GM12891 (cell line): Measurements from ENCODE around the gene EIF3CL. TPM values are rescaled to one million over a fixed set of nuclear protein-coding genes. Genes with fewer than 3 reads are reported as not detected.
A peak's percentile ranks its signal among the peaks of the same experiment; 100 is the strongest.
"Not testable (repeated sequence)": the region's sequence is repeated elsewhere in the genome, so short reads cannot be mapped to it uniquely, and the experiment has no call there.

ENCODE experiments used
- DNase-seq: peaks from one replicate; pipeline ENCODE4 v3.0.0; 2011; ENCODE audit warnings: low spot score; ENCODE audit not compliant: insufficient read length
- FAIRE-seq: peaks from 2 replicates; lab custom pipeline; 2011; peaks lifted over from hg19 to GRCh38; lab: Jason Lieb, UNC
- polyA plus RNA-seq: library from polyadenylated mRNA; unstranded; fragments of >200 nt; gene quantifications from one replicate; pipeline ENCODE4 v1.2.1, GENCODE V29; 2012; ENCODE audit warnings: low read depth, missing spikeins, inconsistent platforms; ENCODE audit not compliant: missing spikeins

Gene EIF3CL, protein sequence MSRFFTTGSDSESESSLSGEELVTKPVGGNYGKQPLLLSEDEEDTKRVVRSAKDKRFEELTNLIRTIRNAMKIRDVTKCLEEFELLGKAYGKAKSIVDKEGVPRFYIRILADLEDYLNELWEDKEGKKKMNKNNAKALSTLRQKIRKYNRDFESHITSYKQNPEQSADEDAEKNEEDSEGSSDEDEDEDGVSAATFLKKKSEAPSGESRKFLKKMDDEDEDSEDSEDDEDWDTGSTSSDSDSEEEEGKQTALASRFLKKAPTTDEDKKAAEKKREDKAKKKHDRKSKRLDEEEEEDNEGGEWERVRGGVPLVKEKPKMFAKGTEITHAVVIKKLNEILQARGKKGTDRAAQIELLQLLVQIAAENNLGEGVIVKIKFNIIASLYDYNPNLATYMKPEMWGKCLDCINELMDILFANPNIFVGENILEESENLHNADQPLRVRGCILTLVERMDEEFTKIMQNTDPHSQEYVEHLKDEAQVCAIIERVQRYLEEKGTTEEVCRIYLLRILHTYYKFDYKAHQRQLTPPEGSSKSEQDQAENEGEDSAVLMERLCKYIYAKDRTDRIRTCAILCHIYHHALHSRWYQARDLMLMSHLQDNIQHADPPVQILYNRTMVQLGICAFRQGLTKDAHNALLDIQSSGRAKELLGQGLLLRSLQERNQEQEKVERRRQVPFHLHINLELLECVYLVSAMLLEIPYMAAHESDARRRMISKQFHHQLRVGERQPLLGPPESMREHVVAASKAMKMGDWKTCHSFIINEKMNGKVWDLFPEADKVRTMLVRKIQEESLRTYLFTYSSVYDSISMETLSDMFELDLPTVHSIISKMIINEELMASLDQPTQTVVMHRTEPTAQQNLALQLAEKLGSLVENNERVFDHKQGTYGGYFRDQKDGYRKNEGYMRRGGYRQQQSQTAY
- polyA plus RNA-seq, result 59.9 TPM

- not testable (repeated sequence) for DNase-seq
- FAIRE-seq, result peak; percentile 97
These were observed at the start of gene EIF3CL for GRCh38 chr16:28403220-28404072. Gene EIF3CL, minus strand, starts transcription at chr16:28403841. Its CDS starts 223 bp downstream, at chr16:28403618.

- DNase-seq, FAIRE-seq: not testable (repeated sequence)
These were observed 43.4 kb upstream of the EIF3CL start for GRCh38 chr16:28447081-28447480.

DNA sequence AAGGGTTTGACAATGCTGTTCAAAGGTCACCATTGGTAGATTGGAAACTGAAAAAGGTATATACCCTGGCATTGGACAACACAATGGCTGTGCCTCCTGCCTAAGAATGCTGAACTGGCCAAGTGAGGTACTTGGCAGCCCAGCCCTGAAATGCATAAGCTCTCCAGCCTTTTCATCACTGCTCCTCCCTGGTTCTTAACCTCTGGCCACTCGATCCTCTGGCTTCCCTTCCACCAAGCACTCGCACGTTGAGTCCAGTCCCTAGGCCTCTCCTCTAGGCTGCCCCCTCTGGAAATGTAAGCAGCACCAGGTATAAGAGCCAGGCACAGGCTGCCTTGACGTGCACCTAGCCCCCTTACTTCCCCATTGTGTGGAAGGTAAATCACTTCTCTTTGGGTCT lies 42.7 kb upstream of the EIF3CL start:
- not testable (repeated sequence) for DNase-seq, FAIRE-seq

- not testable (repeated sequence) for DNase-seq, FAIRE-seq
These were observed 40.3 kb upstream of the EIF3CL start for GRCh38 chr16:28443943-28444342.

GRCh38 chr16:28438899-28439298 lies 35.3 kb upstream of the EIF3CL start:
- not testable (repeated sequence) for FAIRE-seq, DNase-seq

DNA sequence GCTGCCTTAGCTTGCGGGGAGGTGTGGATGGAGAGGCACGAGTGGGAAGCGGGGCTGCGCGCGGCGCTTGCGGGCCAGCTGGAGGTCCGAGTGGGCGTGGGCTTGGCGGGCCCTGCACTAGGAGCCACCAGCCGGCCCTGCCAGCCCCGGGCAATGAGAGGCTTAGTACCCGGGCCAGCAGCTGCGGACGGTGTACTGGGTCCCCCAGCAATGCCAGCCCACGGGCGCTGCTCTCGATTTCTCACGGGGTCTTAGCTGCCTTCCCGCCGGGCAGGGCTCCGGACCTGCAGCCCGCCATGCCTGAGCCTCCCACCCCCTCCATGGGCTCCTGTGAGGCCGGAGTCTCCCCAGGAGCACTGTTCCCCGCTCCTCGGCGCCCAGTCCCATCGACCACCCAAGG lies 31.7 kb upstream of the EIF3CL start:
- FAIRE-seq, DNase-seq: not testable (repeated sequence)

- not testable (repeated sequence) for DNase-seq
- peak; percentile 26 for FAIRE-seq
These were observed 22.5 kb upstream of the EIF3CL start for GRCh38 chr16:28426060-28426680.

- not testable (repeated sequence) for FAIRE-seq, DNase-seq
These were observed 17.6 kb upstream of the EIF3CL start for GRCh38 chr16:28421071-28421750.

DNA sequence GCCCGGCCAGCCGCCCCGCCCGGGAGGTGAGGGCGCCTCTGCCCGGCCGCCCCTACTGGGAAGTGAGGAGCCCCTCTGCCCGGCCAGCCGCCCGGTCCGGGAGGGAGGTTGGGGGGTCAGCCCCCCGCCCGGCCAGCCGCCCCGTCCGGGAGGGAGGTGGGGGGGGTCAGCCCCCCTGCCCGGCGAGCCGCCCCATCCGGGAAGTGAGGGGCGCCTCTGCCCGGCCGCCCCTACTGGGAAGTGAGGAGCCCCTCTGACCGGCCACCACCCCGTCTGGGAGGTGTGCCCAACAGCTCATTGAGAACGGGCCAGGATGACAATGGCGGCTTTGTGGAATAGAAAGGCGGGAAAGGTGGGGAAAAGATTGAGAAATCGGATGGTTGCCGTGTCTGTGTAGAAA lies 13.4 kb upstream of the EIF3CL start:
- not testable (repeated sequence) for FAIRE-seq, DNase-seq

DNA sequence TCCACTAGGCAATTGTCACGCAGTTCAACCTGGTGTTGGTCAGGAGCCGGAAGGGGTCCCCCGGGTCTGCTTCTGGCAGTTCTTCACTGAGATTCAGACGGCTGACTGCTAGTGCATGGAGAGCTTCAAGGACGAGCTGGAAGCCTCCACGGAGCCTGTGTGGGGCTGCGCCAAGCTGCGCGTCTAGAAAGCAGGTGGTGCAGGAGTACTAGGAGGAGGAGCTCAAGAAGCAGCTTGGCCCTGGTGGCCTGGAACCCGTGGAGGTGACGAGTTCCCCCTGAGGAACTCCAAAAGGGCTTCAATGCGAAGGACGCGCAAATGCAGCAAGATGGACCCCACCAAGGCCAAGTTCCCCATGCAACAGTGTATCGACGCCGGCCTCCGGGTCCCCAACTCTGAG lies 10.9 kb upstream of the EIF3CL start:
- not testable (repeated sequence) for FAIRE-seq, DNase-seq

- not testable (repeated sequence) for DNase-seq
- FAIRE-seq, result peak; percentile 28
These were observed 9.9 kb upstream of the EIF3CL start for GRCh38 chr16:28413585-28413984.

DNA sequence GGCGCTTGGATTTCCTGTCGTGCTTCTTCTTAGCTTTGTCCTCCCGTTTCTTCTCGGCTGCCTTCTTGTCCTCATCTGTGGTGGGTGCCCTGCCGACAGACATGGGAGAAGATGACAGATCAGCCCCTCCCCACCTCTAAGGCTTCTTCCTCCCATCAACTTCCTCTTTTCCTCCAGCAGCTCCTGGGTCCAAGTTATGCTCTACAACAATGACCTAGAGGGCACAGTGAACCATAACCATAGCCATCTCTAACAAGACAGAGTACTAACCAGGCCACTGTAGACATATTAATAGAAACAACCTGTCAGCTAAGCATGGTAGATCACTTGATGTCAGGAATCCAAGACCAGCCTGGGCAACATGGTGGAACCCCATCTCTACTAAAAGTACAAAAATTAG lies 11.6 kb downstream of the EIF3CL start:
- not testable (repeated sequence) for FAIRE-seq, DNase-seq

DNA sequence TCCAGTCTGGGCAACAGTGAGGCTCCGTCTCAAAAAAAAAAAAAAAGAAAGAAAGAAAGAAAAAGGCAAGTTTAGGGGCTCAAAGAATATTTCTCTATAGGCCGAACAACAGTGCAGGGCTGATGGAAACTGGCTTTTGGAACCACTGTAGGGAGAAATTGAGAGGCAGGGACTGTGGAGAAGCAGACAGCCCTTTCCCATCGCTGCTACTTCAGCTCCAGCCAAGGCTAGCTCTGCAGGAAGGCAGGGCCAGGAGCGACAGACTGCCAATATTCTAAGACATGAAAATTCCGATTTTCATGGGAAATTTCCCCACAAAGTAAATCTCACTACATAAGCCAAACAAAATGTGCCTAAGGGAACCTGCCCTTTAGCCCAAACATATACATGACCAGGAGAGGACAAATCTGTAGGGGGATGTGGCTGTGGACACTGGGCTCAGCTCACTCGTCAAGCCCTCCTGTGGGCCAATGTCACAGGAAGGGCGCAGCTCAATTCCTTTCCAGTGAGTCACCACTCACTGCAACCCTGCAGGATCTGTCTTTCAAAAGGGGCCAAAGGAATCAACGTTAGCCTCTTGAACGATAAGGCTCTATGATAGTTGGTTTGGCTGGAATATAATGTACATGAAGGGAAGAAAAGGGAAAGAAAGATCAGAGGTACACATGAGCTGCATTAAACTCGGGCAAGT lies 21.3 kb downstream of the EIF3CL start:
- not testable (repeated sequence) for FAIRE-seq, DNase-seq

DNA sequence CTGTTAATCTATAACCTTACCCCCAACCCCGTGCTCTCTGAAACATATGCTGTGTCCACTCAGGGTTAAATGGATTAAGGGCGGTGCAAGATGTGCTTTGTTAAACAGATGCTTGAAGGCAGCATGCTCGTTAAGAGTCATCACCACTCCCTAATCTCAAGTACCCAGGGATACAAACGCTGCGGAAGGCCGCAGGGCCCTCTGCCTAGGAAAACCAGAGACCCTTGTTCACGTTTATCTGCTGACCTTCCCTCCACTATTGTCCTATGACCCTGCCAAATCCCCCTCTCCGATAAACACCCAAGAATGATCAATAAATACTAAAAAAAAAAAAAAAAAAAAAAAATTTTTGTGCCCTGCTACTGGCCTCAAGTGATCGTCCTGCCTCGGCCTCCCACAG lies 25.8 kb downstream of the EIF3CL start:
- DNase-seq, FAIRE-seq: not testable (repeated sequence)

- not testable (repeated sequence) for FAIRE-seq, DNase-seq
These were observed 26.5 kb downstream of the EIF3CL start for GRCh38 chr16:28377108-28377625.

DNA sequence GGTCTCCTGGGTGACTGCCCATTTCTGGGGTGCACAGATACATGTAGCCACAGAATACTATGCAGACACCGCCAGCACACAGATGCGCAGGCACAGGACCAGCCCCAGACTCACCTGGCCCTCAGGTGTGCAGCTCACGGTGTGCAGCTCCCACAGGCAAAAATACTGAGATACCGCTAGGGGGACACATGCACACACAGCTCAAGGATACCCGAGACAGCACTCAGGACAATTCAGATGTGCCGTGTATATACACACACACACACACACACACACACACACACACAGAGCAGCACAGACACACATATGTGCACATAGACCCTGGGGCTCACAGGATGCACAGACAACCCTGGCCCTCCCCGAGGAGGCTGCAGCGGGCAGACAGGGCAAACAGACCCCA lies 28.5 kb downstream of the EIF3CL start:
- FAIRE-seq, DNase-seq: not testable (repeated sequence)

DNA sequence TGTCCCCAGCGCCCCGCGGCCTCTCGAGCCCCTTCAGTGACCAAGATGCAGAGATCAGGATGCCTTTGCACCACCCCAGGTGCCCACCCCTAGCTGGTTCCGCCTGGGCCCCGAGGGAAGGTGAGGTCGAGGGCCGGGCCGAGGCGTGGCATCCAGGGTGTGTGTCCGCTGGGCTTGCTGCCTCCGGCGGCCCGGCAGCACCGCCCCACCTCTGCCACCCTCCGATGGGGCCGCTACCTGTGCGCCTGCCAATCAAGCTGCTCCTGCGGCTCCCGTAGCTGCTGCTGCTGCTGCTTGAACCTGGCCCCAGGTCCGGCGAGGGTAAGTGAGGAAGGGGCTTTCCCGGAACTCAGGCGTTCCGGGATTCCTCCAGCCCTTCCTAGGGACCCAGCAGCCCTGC lies 29.4 kb downstream of the EIF3CL start:
- not testable (repeated sequence) for FAIRE-seq, DNase-seq
